ENCODE data around the gene AXIN1.

DNA sequence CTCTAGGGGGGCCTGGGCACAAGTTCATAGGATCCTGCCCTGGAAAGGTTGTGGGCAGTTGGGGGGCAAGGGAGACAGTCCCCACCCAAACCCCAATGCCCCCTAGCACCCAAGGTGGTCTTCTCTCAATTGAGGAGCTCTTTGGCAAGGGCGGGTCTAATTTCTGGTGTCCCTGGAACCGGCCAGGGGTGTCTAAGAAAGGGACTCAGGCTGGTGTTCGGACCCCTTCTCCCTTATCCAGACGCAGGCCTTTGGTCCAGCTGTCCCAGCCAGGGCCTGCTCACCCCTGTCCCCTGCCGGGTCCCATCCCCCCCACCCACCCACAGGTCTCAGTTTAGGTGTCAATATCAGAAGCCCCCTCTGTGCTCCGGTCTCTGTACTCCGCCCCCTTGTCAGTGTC is 73.0 kb downstream of the AXIN1 start:
- TF ChIP-seq, protein P1, sequence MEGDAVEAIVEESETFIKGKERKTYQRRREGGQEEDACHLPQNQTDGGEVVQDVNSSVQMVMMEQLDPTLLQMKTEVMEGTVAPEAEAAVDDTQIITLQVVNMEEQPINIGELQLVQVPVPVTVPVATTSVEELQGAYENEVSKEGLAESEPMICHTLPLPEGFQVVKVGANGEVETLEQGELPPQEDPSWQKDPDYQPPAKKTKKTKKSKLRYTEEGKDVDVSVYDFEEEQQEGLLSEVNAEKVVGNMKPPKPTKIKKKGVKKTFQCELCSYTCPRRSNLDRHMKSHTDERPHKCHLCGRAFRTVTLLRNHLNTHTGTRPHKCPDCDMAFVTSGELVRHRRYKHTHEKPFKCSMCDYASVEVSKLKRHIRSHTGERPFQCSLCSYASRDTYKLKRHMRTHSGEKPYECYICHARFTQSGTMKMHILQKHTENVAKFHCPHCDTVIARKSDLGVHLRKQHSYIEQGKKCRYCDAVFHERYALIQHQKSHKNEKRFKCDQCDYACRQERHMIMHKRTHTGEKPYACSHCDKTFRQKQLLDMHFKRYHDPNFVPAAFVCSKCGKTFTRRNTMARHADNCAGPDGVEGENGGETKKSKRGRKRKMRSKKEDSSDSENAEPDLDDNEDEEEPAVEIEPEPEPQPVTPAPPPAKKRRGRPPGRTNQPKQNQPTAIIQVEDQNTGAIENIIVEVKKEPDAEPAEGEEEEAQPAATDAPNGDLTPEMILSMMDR (IDR thresholded peaks at IDR 0.05): no peak
- no peak for TF ChIP-seq POLR2A (IDR thresholded peaks at IDR 0.05)
